BJ (cell line): Measurements from ENCODE around the gene STK17A. TPM values are rescaled to one million over a fixed set of nuclear protein-coding genes. Genes with fewer than 3 reads are reported as not detected.
"Not testable (repeated sequence)": the region's sequence is repeated elsewhere in the genome, so short reads cannot be mapped to it uniquely, and the experiment has no call there.

Experiments
- CTCF ChIA-PET: fragments of 350-600 bp; formaldehyde crosslinking; extraction: SDS; loops from one replicate; lab custom pipeline; 2021; ENCODE audit warnings: antibody characterized with exemption, inconsistent platforms; lab: Yijun Ruan, JAX
- POLR2A ChIA-PET: fragments of 300-600 bp; sonication (Branson Sonifier 250); formaldehyde crosslinking; extraction: SDS; loops from one replicate; lab custom pipeline; 2021; ENCODE audit warnings: antibody characterized with exemption; lab: Charles Lee
- DNase-seq: peaks from one replicate; pipeline ENCODE4 v3.0.0-alpha.2; 2011; ENCODE audit warnings: low read depth
- H3K27me3 ChIP-seq: 2 replicates; pipeline ENCODE4 v1.6.0; 2011; ENCODE audit warnings: low read length; ENCODE audit not compliant: control insufficient read depth, insufficient read depth
- H3K36me3 ChIP-seq: 2 replicates; pipeline ENCODE4 v1.5.1; 2011; ENCODE audit warnings: low read length; ENCODE audit not compliant: control insufficient read depth, insufficient read depth
- H3K4me3 ChIP-seq: 2 replicates; pipeline ENCODE4 v1.5.1; 2011; ENCODE audit warnings: low read depth, mild to moderate bottlenecking, control low read depth, low read length
- CTCF ChIP-seq: IDR thresholded peaks from 2 replicates; pipeline ENCODE4 v1.5.1; 2011; ENCODE audit warnings: low read depth, mild to moderate bottlenecking, control low read depth, inconsistent platforms, low read length, moderate library complexity; ENCODE audit not compliant: insufficient read depth
- polyA plus RNA-seq: library from polyadenylated mRNA; depleted of rRNA; stranded (reverse); fragments of >200 nt; gene quantifications from 2 replicates; pipeline ENCODE4 v1.2.3, GENCODE V29; 2011

The STK17A gene
- polyA plus RNA-seq, 1 experiment, result 12.3 TPM

- CTCF ChIA-PET, result interaction anchor here (0.8 to 2.3 kb wide), 2 partner anchors 14 to 82 kb away, joined by 3 to 10 read pairs; partner anchors contain the start of gene STK17A
These were observed 81.8 kb downstream of the STK17A start for GRCh38 chr7:43664681-43665080.

GRCh38 chr7:43666938-43667337 is 84.0 kb downstream of the STK17A start:
- TF ChIP-seq CTCF, result no peak
- no peak for DNase-seq
- ChIA-PET POLR2A (no interaction called here), CTCF (no interaction called here)
- H3K36me3 ChIP-seq, result peaks cover 1% of the 10 kb centered on the region; the same call in 1 of the 2 replicates
- H3K27me3 ChIP-seq, result no peaks in the 10 kb centered on the region
- no peak overlapping the region for H3K4me3 ChIP-seq

More at GRCh38 chr7:43664681-43665080, 81.8 kb downstream of the STK17A start:
- Histone ChIP-seq H3K36me3 (peaks cover 1% of the 10 kb centered on the region; the same call in 1 of the 2 replicates), H3K27me3 (no peaks in the 10 kb centered on the region), H3K4me3 (no peak overlapping the region)
- POLR2A ChIA-PET, result interaction anchor here (0.6 kb wide), 1 partner anchor 349 kb away, joined by 3 read pairs; no protein-coding TSS in a partner anchor
- no peak for TF ChIP-seq CTCF
- DNase-seq, result no peak

- ChIA-PET CTCF (interaction anchor here (0.6 to 1.2 kb wide), 2 partner anchors 85 to 1857 kb away, joined by 3 read pairs; partner anchors contain the start of gene STK17A), POLR2A (no interaction called here)
- Histone ChIP-seq H3K27me3 (no peaks in the 10 kb centered on the region), H3K36me3 (peaks cover under 1% of the 10 kb centered on the region; the same call in 1 of the 2 replicates), H3K4me3 (no peak overlapping the region)
- no peak for DNase-seq
- TF ChIP-seq CTCF, result no peak
These were observed 85.1 kb downstream of the STK17A start for GRCh38 chr7:43668035-43668434.

- no peaks in the 10 kb centered on the region for H3K36me3 ChIP-seq
- no peak for DNase-seq
- H3K4me3 ChIP-seq, result no peak overlapping the region
- H3K27me3 ChIP-seq, result no peaks in the 10 kb centered on the region
- POLR2A ChIA-PET, result interaction anchor here (0.6 kb wide), 1 partner anchor 92 kb away, joined by 6 read pairs; no protein-coding TSS in a partner anchor
- no peak for TF ChIP-seq CTCF
- CTCF ChIA-PET, result interaction anchor here (0.9 to 2.1 kb wide), 3 partner anchors 30 to 87 kb away, joined by 3 to 5 read pairs (median 3); partner anchors contain the start of gene STK17A
These were observed 86.6 kb downstream of the STK17A start for GRCh38 chr7:43669286-43670081.

- DNase-seq, result no peak
- Histone ChIP-seq H3K27me3 (no peaks in the 10 kb centered on the region), H3K4me3 (no peak overlapping the region), H3K36me3 (no peaks in the 10 kb centered on the region)
- ChIA-PET CTCF (interaction anchor here (2.1 to 2.6 kb wide), 2 partner anchors 89 kb away, joined by 5 to 6 read pairs; partner anchors contain the start of gene STK17A), POLR2A (no interaction called here)
- TF ChIP-seq CTCF, result no peak
These were observed 88.6 kb downstream of the STK17A start for GRCh38 chr7:43671521-43671920.

- DNase-seq, H3K4me3 ChIP-seq, POLR2A ChIA-PET, H3K27me3 ChIP-seq, H3K36me3 ChIP-seq: not testable (repeated sequence)
- CTCF ChIA-PET, result interaction anchor here (1.5 to 2.6 kb wide), 2 partner anchors 19 to 91 kb away, joined by 3 to 6 read pairs; partner anchors contain the start of gene STK17A
These were observed 90.5 kb downstream of the STK17A start for GRCh38 chr7:43673243-43673976.
